ENCODE data around the gene GFRA3.

DNA sequence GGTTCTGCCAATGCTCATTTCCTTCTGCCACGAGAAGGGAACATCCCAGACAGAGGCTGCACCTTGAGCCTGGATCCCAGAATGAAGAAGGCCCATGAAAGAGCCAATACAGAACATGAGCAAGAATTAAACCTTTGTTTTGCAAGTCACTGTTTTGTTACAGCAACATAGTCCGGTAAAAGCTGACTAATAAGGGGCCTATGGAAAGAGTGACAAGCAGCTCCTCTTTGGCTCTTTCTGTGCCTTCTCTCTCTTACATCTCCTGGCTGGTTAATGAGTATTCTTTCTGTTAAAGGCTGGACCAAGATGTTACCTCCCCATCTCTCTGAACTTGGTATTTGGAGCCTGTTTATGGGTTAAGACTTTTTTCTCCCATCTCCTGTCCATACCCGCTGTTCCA, 10.8 kb downstream of the GFRA3 start:
- TF ChIP-seq, protein P1, sequence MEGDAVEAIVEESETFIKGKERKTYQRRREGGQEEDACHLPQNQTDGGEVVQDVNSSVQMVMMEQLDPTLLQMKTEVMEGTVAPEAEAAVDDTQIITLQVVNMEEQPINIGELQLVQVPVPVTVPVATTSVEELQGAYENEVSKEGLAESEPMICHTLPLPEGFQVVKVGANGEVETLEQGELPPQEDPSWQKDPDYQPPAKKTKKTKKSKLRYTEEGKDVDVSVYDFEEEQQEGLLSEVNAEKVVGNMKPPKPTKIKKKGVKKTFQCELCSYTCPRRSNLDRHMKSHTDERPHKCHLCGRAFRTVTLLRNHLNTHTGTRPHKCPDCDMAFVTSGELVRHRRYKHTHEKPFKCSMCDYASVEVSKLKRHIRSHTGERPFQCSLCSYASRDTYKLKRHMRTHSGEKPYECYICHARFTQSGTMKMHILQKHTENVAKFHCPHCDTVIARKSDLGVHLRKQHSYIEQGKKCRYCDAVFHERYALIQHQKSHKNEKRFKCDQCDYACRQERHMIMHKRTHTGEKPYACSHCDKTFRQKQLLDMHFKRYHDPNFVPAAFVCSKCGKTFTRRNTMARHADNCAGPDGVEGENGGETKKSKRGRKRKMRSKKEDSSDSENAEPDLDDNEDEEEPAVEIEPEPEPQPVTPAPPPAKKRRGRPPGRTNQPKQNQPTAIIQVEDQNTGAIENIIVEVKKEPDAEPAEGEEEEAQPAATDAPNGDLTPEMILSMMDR (IDR thresholded peaks at IDR 0.05): no peak
- TF ChIP-seq EZH2 (IDR thresholded peaks at IDR 0.05) (no peak), EZH2phosphoT487 (IDR thresholded peaks at IDR 0.05) (no peak)
